ENCODE data around the gene SAE1. TPM values are rescaled to one million over a fixed set of nuclear protein-coding genes. Genes with fewer than 3 reads are reported as not detected.

Gene SAE1
- total RNA-seq, 2 experiments from 2014 or later = 125 to 127 TPM

DNA sequence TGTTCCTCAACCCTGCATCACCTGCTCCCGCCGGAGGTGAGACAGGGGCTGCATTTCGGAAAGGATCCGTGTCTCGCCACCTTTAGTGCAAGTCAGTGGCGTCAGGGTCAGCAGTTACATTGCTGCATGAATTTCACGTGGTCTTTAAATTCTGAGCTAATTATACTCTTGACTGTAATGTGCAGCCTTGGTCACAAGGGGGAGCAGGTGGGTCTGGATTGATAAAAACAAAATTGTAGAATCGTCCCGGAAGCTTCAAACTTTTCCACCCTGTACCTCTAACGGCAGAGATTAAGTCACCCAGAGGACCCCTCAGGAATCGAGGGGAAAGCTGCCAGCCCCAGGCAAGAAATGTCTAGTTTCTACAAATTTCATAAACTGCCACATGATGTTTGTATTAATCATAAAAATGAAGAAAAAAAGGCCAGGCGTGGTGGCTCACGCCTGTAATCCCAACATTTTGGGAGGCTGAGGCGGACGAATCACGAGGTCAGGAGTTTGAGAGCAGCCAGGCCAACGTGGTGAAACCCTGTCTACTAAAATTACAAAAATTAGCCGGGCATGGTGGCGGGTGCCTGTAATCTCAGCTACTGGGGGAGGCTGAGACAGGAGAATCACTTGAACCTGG is 80.2 kb downstream of the SAE1 start:
- ChIA-PET CTCF (interaction anchor here (0.6 to 11.2 kb wide), 36 partner anchors 9 to 219 kb away, joined by 3 to 399 read pairs (median 6); partner anchors contain the start of genes CCDC9, INAFM1 and SAE1), POLR2A (interaction anchor here (0.9 to 5.0 kb wide), 14 partner anchors 10 to 97 kb away, joined by 3 to 35 read pairs (median 4); partner anchors contain the start of genes CCDC9 and ZC3H4)
- TF ChIP-seq, protein P1, sequence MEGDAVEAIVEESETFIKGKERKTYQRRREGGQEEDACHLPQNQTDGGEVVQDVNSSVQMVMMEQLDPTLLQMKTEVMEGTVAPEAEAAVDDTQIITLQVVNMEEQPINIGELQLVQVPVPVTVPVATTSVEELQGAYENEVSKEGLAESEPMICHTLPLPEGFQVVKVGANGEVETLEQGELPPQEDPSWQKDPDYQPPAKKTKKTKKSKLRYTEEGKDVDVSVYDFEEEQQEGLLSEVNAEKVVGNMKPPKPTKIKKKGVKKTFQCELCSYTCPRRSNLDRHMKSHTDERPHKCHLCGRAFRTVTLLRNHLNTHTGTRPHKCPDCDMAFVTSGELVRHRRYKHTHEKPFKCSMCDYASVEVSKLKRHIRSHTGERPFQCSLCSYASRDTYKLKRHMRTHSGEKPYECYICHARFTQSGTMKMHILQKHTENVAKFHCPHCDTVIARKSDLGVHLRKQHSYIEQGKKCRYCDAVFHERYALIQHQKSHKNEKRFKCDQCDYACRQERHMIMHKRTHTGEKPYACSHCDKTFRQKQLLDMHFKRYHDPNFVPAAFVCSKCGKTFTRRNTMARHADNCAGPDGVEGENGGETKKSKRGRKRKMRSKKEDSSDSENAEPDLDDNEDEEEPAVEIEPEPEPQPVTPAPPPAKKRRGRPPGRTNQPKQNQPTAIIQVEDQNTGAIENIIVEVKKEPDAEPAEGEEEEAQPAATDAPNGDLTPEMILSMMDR (IDR thresholded peaks at IDR 0.05) = peak; percentile 85
- peak; percentile 95 for DNase-seq
- intact Hi-C loops (cut with micrococcal nuclease) = loop anchor here (2.0 kb wide), 1 partner anchor 34 kb away; no protein-coding TSS in a partner anchor
- Mint-ChIP-seq H3K27me3 (no peaks in the 10 kb centered on the region), H3K27ac (peak overlapping the region; percentile 83), H3K36me3 (ENCODE audit: low read depth) (peaks cover 26% of the 10 kb centered on the region), H3K9me3 (no peaks in the 10 kb centered on the region), H3K4me1 (ENCODE audit: low read depth) (peaks cover 14% of the 10 kb centered on the region), H3K4me3 (no peak overlapping the region)
- peak; percentile 97 for ATAC-seq

DNA sequence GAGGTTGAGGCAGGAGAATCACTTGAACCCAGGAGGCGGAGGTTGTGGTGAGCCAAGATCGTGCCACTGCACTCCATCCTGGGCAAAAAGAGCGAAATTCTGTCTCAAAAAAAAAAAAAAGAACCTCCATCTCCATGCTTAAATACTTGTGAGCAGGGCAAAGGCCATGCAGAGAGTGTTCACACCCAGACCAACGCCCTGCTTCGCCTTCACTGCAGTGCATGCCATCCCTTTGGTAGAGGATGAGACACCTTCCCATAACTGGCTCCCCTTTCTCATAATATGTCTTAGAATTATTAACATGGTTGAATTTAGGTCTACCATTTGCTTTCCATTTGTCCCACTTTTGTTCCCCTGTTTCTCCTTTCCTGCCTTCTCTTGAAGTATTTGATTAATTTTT is 84.9 kb downstream of the SAE1 start:
- TF ChIP-seq, protein P1 (IDR thresholded peaks at IDR 0.05) = no peak
- H3K9me3 Mint-ChIP-seq = no peaks in the 10 kb centered on the region
- no peaks in the 10 kb centered on the region for H3K27me3 Mint-ChIP-seq
- ATAC-seq (no peak), DNase-seq (no peak)
- H3K27ac Mint-ChIP-seq = no peak overlapping the region
- POLR2A ChIA-PET = interaction anchor here (0.6 to 2.5 kb wide), 3 partner anchors 11 to 58 kb away, joined by 3 to 10 read pairs (median 6); no protein-coding TSS in a partner anchor
- intact Hi-C loops (cut with micrococcal nuclease) = no loop called here
- H3K4me1 Mint-ChIP-seq (ENCODE audit: low read depth) = peaks cover 7% of the 10 kb centered on the region
- peaks cover 7% of the 10 kb centered on the region for H3K36me3 Mint-ChIP-seq (ENCODE audit: low read depth)
- H3K4me3 Mint-ChIP-seq = no peak overlapping the region
- CTCF ChIA-PET = interaction anchor here (1.3 to 11.2 kb wide), 3 partner anchors 11 to 89 kb away, joined by 3 to 399 read pairs (median 9); no protein-coding TSS in a partner anchor

- intact Hi-C loops (cut with micrococcal nuclease) = no loop called here
- DNase-seq (no peak), ATAC-seq (no peak)
- no peak overlapping the region for H3K27ac Mint-ChIP-seq
- TF ChIP-seq, protein P1 (IDR thresholded peaks at IDR 0.05) = no peak
- CTCF ChIA-PET = interaction anchor here (0.6 to 1.7 kb wide), 3 partner anchors 14 to 26 kb away, joined by 3 to 11 read pairs (median 3); no protein-coding TSS in a partner anchor
- POLR2A ChIA-PET = no interaction called here
- no peaks in the 10 kb centered on the region for H3K27me3 Mint-ChIP-seq
- H3K4me1 Mint-ChIP-seq (ENCODE audit: low read depth) = peaks cover 4% of the 10 kb centered on the region
- peaks cover 14% of the 10 kb centered on the region for H3K36me3 Mint-ChIP-seq (ENCODE audit: low read depth)
- H3K9me3 Mint-ChIP-seq = no peaks in the 10 kb centered on the region
- H3K4me3 Mint-ChIP-seq = no peak overlapping the region
These were observed 90.6 kb downstream of the SAE1 start for GRCh38 chr19:47221080-47221841.

DNA sequence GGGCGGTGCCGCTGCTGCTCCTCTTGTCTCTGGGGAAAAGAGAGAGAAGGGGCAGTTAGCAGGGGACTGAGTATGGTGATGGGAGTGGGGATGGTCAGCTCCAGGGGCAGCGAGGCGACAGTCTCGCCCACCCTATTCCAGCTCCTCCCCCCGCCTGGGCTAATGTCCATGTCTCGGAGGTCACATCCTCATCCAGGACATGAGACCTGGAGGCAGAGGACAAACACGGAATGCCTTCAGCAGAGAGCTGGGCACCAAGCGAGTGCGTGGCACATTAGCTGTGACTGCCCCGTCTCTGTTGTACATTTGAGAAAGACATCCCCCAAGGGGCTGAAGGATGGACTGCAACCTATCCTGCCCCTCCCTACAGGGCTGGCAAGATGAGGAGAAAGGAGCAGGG is 91.3 kb downstream of the SAE1 start:
- no peak for DNase-seq
- ChIA-PET POLR2A (no interaction called here), CTCF (interaction anchor here (0.6 to 6.5 kb wide), 4 partner anchors 11 to 25 kb away, joined by 3 to 65 read pairs (median 7); no protein-coding TSS in a partner anchor)
- H3K27me3 Mint-ChIP-seq = no peaks in the 10 kb centered on the region
- H3K36me3 Mint-ChIP-seq (ENCODE audit: low read depth) = peaks cover 17% of the 10 kb centered on the region
- H3K9me3 Mint-ChIP-seq = no peaks in the 10 kb centered on the region
- TF ChIP-seq, protein P1 (IDR thresholded peaks at IDR 0.05) = no peak
- H3K27ac Mint-ChIP-seq = no peak overlapping the region
- no peak for ATAC-seq
- no peak overlapping the region for H3K4me3 Mint-ChIP-seq
- peaks cover 4% of the 10 kb centered on the region for H3K4me1 Mint-ChIP-seq (ENCODE audit: low read depth)
- intact Hi-C loops (cut with micrococcal nuclease) = no loop called here

Measured in activated CD8-positive, alpha-beta T cell treated with anti-CD3 and anti-CD28 coated beads for 36 hours (primary cell).